ENCODE results near the gene MICAL2.
A peak's percentile ranks its signal among the peaks of the same experiment; 100 is the strongest.

Gene MICAL2

DNA sequence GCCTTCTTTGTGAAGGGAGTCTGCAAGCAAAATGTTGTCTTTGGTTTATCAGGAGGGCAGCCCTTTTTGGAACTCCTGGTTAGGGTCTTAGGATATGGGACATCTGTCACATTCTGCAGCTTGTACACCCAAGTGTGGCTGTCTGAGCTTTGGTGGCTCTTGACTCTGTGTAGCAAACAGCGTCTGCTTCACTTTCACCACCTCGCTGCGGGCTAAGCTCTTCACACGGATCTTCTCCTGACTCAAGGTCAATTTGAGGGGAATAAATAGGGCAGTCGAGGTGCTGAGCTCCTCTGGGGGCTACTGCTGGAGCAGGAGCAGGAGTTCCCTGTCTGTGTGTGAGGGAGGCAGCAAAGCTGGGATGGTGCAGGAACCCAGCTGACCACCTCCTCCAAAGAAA, 10.6 kb downstream of the MICAL2 start:
- H3K4me3 ChIP-seq (ENCODE audit: low read depth, low read length), result no peak overlapping the region
- DNase-seq (ENCODE audit: low read depth, low spot score), result no peak
- TF ChIP-seq, protein P1, sequence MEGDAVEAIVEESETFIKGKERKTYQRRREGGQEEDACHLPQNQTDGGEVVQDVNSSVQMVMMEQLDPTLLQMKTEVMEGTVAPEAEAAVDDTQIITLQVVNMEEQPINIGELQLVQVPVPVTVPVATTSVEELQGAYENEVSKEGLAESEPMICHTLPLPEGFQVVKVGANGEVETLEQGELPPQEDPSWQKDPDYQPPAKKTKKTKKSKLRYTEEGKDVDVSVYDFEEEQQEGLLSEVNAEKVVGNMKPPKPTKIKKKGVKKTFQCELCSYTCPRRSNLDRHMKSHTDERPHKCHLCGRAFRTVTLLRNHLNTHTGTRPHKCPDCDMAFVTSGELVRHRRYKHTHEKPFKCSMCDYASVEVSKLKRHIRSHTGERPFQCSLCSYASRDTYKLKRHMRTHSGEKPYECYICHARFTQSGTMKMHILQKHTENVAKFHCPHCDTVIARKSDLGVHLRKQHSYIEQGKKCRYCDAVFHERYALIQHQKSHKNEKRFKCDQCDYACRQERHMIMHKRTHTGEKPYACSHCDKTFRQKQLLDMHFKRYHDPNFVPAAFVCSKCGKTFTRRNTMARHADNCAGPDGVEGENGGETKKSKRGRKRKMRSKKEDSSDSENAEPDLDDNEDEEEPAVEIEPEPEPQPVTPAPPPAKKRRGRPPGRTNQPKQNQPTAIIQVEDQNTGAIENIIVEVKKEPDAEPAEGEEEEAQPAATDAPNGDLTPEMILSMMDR (IDR thresholded peaks at IDR 0.05; ENCODE audit: low read depth, low read length), result no peak
- in situ Hi-C loops (cut with HindIII; ENCODE audit: low sequenced_read_pairs), result no loop called here

DNA sequence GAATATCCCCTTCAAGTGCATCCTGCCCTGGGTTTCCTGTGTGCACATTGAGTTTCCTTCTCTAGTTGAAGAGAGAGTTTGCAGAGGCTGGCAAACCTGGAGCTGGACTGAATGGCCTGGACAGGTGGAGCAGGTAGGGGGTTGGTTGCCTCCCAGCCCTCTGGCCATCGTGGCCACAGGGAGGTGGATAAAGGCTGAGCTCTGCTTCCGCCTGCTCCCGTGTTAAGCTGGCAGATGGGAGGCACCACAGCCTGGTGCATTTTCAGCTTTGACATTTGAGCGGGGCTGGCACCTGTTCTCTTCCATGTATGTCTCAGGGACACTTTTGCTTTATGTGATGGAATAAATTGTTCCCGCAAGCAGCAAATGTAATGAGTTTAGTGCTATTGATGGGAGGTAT, 11.1 kb downstream of the MICAL2 start:
- in situ Hi-C loops (cut with HindIII; ENCODE audit: low sequenced_read_pairs), result no loop called here
- TF ChIP-seq, protein P1 (IDR thresholded peaks at IDR 0.05; ENCODE audit: low read depth, low read length), result no peak
- no peak overlapping the region for H3K4me3 ChIP-seq (ENCODE audit: low read depth, low read length)
- DNase-seq (ENCODE audit: low read depth, low spot score), result no peak

DNA sequence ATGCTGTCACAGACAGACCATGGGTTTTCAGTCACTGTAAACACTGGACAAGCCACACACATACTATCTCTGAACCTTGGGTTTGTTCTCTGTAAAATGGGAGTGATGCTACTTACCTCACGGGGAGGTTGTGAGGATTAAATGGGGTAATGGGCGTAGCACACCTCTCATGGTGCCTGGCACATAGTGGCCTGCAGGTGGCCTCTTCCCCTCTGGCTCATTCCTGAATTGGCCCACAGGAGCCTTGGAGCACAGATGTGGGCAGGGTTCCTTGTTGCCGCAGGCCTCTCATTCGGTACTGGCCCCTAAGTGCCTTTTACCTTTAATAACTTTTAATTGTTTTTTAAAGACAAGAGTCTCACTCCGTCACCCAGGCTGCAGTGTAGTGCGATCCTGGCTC, 11.7 kb downstream of the MICAL2 start:
- in situ Hi-C loops (cut with HindIII; ENCODE audit: low sequenced_read_pairs), result no loop called here
- TF ChIP-seq, protein P1 (IDR thresholded peaks at IDR 0.05; ENCODE audit: low read depth, low read length), result peak; percentile 47
- H3K4me3 ChIP-seq (ENCODE audit: low read depth, low read length), result no peak overlapping the region
- DNase-seq (ENCODE audit: low read depth, low spot score), result no peak

GRCh38 chr11:12123273-12123672, 12.9 kb downstream of the MICAL2 start:
- no peak overlapping the region for H3K4me3 ChIP-seq (ENCODE audit: low read depth, low read length)
- TF ChIP-seq, protein P1 (IDR thresholded peaks at IDR 0.05; ENCODE audit: low read depth, low read length), result no peak
- DNase-seq (ENCODE audit: low read depth, low spot score), result no peak
- in situ Hi-C loops (cut with HindIII; ENCODE audit: low sequenced_read_pairs), result no loop called here

DNA sequence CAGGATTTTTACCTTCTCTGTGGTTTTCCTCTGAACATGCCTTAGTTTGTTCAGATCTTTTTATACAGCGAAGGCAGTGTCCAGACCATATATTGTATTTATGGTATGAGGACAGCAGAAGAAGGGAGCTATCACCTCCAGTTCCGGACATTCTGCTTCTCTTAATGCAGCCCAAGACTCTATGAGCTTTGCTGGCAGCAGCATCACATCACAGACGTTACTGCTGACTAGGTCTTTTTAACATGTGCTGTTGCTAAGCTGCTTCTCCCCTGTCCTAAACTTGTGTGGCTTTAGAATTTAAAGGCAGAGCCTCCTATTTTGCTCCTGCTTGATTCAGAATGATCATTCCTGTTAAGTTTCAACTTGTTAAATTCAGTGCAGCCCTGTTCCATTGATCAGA, 13.4 kb downstream of the MICAL2 start:
- H3K4me3 ChIP-seq (ENCODE audit: low read depth, low read length), result no peak overlapping the region
- TF ChIP-seq, protein P1 (IDR thresholded peaks at IDR 0.05; ENCODE audit: low read depth, low read length), result no peak
- no peak for DNase-seq (ENCODE audit: low read depth, low spot score)
- in situ Hi-C loops (cut with HindIII; ENCODE audit: low sequenced_read_pairs), result no loop called here

DNA sequence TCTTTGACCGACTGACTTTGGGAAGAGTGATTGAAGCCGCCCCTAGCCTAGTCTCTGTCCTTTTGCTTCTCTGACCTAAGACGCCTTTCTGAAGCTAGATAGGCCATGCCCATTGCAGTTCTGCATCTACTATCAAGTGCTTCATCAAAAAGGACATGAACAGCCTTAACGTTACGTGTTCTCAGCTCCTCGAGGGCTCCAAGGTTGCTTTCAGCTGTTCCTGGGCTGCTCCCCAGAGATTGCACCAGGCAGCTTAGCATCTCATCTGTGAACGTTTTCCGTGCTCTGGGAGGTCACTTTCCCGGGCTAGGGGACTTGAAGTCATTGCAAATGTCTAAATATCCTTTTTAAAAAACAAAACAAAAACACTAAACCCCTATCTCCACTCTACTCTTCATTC, 13.9 kb downstream of the MICAL2 start:
- no peak overlapping the region for H3K4me3 ChIP-seq (ENCODE audit: low read depth, low read length)
- TF ChIP-seq, protein P1 (IDR thresholded peaks at IDR 0.05; ENCODE audit: low read depth, low read length), result no peak
- no peak for DNase-seq (ENCODE audit: low read depth, low spot score)
- in situ Hi-C loops (cut with HindIII; ENCODE audit: low sequenced_read_pairs), result no loop called here

DNA sequence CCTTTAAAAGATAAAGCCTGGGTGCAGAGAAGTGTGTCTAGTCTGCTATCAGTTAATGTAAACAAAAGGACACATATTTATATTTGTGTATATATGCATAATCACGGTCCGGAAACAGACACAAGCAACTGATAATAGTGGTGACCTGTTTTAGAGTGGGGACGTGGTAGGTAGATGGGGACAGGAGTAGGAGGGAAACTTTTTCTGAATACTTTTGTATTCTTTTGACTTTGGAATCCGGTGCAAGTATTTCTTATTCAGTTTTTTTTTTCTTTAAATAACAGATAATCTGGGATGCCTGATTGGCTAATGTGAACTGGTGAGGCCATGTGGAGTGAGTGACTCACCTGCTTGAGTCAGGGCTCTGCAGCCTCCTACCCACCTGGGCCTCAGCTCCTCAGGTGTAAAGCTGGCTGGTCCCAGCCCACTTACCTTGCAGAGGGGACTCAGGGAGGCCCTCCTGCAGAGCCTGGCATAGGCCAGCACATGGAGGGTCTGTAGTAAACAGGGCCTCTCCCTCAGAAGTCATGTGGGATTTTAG, 15.3 kb downstream of the MICAL2 start:
- in situ Hi-C loops (cut with HindIII; ENCODE audit: low sequenced_read_pairs), result no loop called here
- TF ChIP-seq, protein P1 (IDR thresholded peaks at IDR 0.05; ENCODE audit: low read depth, low read length), result no peak
- H3K4me3 ChIP-seq (ENCODE audit: low read depth, low read length), result no peak overlapping the region
- DNase-seq (ENCODE audit: low read depth, low spot score), result no peak
